HCT116 (cell line): ENCODE measurements around the gene ZNF544. TPM values are rescaled to one million over a fixed set of nuclear protein-coding genes. Genes with fewer than 3 reads are reported as not detected.

Source experiments
- ATAC-seq: fragments of 200-7000 bp; cut with Tn5 transposase; 2 replicates; pipeline ENCODE4 v1.9.1; 2020; ENCODE audit warnings: mild to moderate bottlenecking, moderate library complexity
- BruUV-seq: library from RNA; stranded (reverse); fragments of 400-500 nt; replicated peaks from 2 replicates; lab custom pipeline; 2021; lab: Mats Ljungman, UMichigan
- CTCF ChIA-PET: fragments of 300-600 bp; sonication (Branson Sonifier 250); formaldehyde crosslinking; loops from one replicate; lab custom pipeline; 2021; ENCODE audit warnings: antibody characterized with exemption; lab: Charles Lee
- POLR2A ChIA-PET: fragments of 300-600, 350-600 bp; sonication (Branson Sonifier 250); formaldehyde crosslinking; loops from one replicate; lab custom pipeline; 2021; ENCODE audit warnings: antibody characterized with exemption; lab: Charles Lee
- RAD21 ChIA-PET, 2 experiments: fragments of 300-600 bp; sonication (Branson Sonifier 250); formaldehyde crosslinking; loops; one replicate each; lab custom pipeline; 2023; ENCODE audit warnings: low total read pairs in 2 of 2; ENCODE audit not compliant: uncharacterized antibody in 2 of 2, unreplicated experiment in 2 of 2, low non-redundant PET in 1 of 2; lab: Charles Lee
- DNase-seq: peaks from one replicate; pipeline ENCODE4 v3.0.0-alpha.2; 2010; ENCODE audit warnings: low read depth, low spot score
- H2AFZ ChIP-seq: fragments of 200-600 bp; shearing (Covaris generic), sonication (generic); 2 replicates; pipeline ENCODE4 v1.6.1; 2017; ENCODE audit warnings: low read depth, mixed run types, mixed read lengths, antibody characterized with exemption, low read length; ENCODE audit not compliant: poor library complexity, severe bottlenecking
- H3K27ac ChIP-seq: 2 replicates; pipeline ENCODE4 v1.5.1; 2012; ENCODE audit warnings: low read depth, low read length
- H3K27me3 ChIP-seq: fragments of 200-600 bp; sonication (generic); 2 replicates; pipeline ENCODE4 v1.6.1; 2016; ENCODE audit warnings: mixed run types, low read length, mixed read lengths; ENCODE audit not compliant: insufficient read depth
- H3K36me3 ChIP-seq, 2 experiments: fragments of 200-500 bp in 1 of 2; fragments of 200-600 bp in 1 of 2; sonication (Bioruptor generic) in 1 of 2; sonication (generic) in 1 of 2; 2 replicates each; pipeline versions ENCODE4 v1.5.1 to v1.6.1; 2014 to 2016; ENCODE audit warnings: low read length in 2 of 2, inconsistent platforms in 1 of 2, mixed read lengths in 1 of 2, mixed run types in 1 of 2; ENCODE audit not compliant: insufficient read depth in 2 of 2, control insufficient read depth in 1 of 2
- H3K4me1 ChIP-seq, 2 experiments: fragments of 200-600 bp in 1 of 2; sonication (generic) in 1 of 2; 2 replicates each; pipeline versions ENCODE4 v1.5.1 to v1.6.1; 2012 to 2017; ENCODE audit warnings: low read length in 2 of 2, inconsistent platforms in 1 of 2, mild to moderate bottlenecking in 1 of 2, mixed read lengths in 1 of 2, mixed run types in 1 of 2, moderate library complexity in 1 of 2; ENCODE audit not compliant: insufficient read depth in 2 of 2, control insufficient read depth in 1 of 2
- H3K4me2 ChIP-seq: fragments of 200-600 bp; sonication (generic); 2 replicates; pipeline ENCODE4 v1.6.1; 2017; ENCODE audit warnings: mixed run types, low read length, mixed read lengths
- H3K4me3 ChIP-seq, 2 experiments: fragments of 200-600 bp in 1 of 2; sonication (generic) in 1 of 2; replicated peaks in 1 of 2; 2 replicates each; pipeline ENCODE4 v1.5.1; 2011 to 2016; ENCODE audit warnings: low read length in 2 of 2, control low read depth in 1 of 2, low read depth in 1 of 2, mild to moderate bottlenecking in 1 of 2, mixed read lengths in 1 of 2, mixed run types in 1 of 2
- H3K79me2 ChIP-seq: fragments of 200-600 bp; sonication (generic); 2 replicates; pipeline ENCODE4 v1.6.1; 2017; ENCODE audit warnings: mild to moderate bottlenecking, mixed run types, low read length, moderate library complexity, mixed read lengths; ENCODE audit not compliant: insufficient read depth
- H3K9ac ChIP-seq: fragments of 200-600 bp; sonication (generic); 2 replicates; pipeline ENCODE4 v1.6.1; 2016; ENCODE audit warnings: low read length, mixed read lengths
- H3K9me2 ChIP-seq: fragments of 200-600 bp; sonication (generic), shearing (Covaris generic); 2 replicates; pipeline ENCODE4 v1.6.1; 2017; ENCODE audit warnings: mixed run types, mild to moderate bottlenecking, moderate library complexity; ENCODE audit not compliant: insufficient read depth
- H3K9me3 ChIP-seq, 2 experiments: fragments of 200-500 bp in 1 of 2; fragments of 200-600 bp in 1 of 2; sonication (Bioruptor generic) in 1 of 2; sonication (generic) in 1 of 2; 2 replicates each; pipeline ENCODE4 v1.6.1; 2014 to 2017; ENCODE audit warnings: low read length in 2 of 2, mixed read lengths in 2 of 2, inconsistent platforms in 1 of 2, low read depth in 1 of 2, mild to moderate bottlenecking in 1 of 2, mixed run types in 1 of 2, moderate library complexity in 1 of 2; ENCODE audit not compliant: control insufficient read depth in 1 of 2, insufficient read depth in 1 of 2
- H4K20me1 ChIP-seq: fragments of 200-600 bp; sonication (generic), shearing (Covaris generic); 2 replicates; pipeline ENCODE4 v1.6.1; 2017; ENCODE audit warnings: mixed run types, mild to moderate bottlenecking, moderate library complexity; ENCODE audit not compliant: insufficient read depth
- CBX3 ChIP-seq: IDR thresholded peaks from 2 replicates; pipeline ENCODE4 v1.6.1; 2012; ENCODE audit warnings: low read depth
- EGR1 ChIP-seq: IDR thresholded peaks from 2 replicates; pipeline ENCODE4 v1.6.1; 2012; ENCODE audit warnings: low read depth
- ELF1 ChIP-seq: IDR thresholded peaks from 2 replicates; pipeline ENCODE4 v1.6.1; 2012; ENCODE audit warnings: low read depth, borderline replicate concordance
- EZH2phosphoT487 ChIP-seq: fragments of 200-600 bp; IDR thresholded peaks from 2 replicates; pipeline ENCODE4 v1.6.1; 2018; ENCODE audit warnings: antibody characterized with exemption, borderline replicate concordance
- FOSL1 ChIP-seq: IDR thresholded peaks from 2 replicates; pipeline ENCODE4 v1.6.1; 2012; ENCODE audit warnings: low read depth
- JUND ChIP-seq: IDR thresholded peaks from 2 replicates; pipeline ENCODE4 v1.6.1; 2012
- POLR2A ChIP-seq: IDR thresholded peaks from 2 replicates; pipeline ENCODE4 v1.7.0; 2011; ENCODE audit warnings: borderline replicate concordance; ENCODE audit not compliant: insufficient read depth, insufficient read length; ENCODE audit errors: extremely low read depth
- POLR2AphosphoS5 ChIP-seq: IDR thresholded peaks from 2 replicates; pipeline ENCODE4 v1.6.1; 2011; ENCODE audit warnings: mild to moderate bottlenecking, low read depth, low read length, moderate library complexity
- RAD21 ChIP-seq: IDR thresholded peaks from 2 replicates; pipeline ENCODE4 v1.6.1; 2012; ENCODE audit warnings: low read depth, mild to moderate bottlenecking
- SP1 ChIP-seq: IDR thresholded peaks from 2 replicates; pipeline ENCODE4 v1.6.1; 2012; ENCODE audit warnings: low read depth
- SRF ChIP-seq: IDR thresholded peaks from 2 replicates; pipeline ENCODE4 v1.6.1; 2012; ENCODE audit warnings: low read depth
- TCF7L2 ChIP-seq: IDR thresholded peaks from 2 replicates; pipeline ENCODE4 v1.7.0; 2011; ENCODE audit warnings: borderline replicate concordance, inconsistent platforms; ENCODE audit not compliant: insufficient read depth, insufficient read length; ENCODE audit errors: extremely low read depth
- YY1 ChIP-seq: IDR thresholded peaks from 2 replicates; pipeline ENCODE4 v1.6.1; 2011; ENCODE audit warnings: low read length, low read depth, moderate library complexity, mild to moderate bottlenecking; ENCODE audit not compliant: insufficient replicate concordance; ENCODE audit errors: extremely low read depth
- ZFX ChIP-seq: fragments of 450-650 bp; IDR thresholded peaks from 2 replicates; pipeline ENCODE4 v1.6.1; 2017
- ZNF274 ChIP-seq: fragments of 200-500 bp; sonication (Bioruptor generic); IDR thresholded peaks from 2 replicates; pipeline ENCODE4 v1.6.1; 2014; ENCODE audit warnings: mild to moderate bottlenecking, low read depth, low read length, inconsistent platforms
- intact Hi-C: fragments of 100-400 bp; cut with micrococcal nuclease; formaldehyde crosslinking; loops from 2 replicates; pipeline ENCODE4 v1.10.0; 2022
- total RNA-seq: library from RNA; stranded (reverse); gene quantifications from one replicate; pipeline ENCODE4 v1.2.1, GENCODE V29; 2021; ENCODE audit not compliant: unreplicated experiment
- TF ChIP-seq, protein P1 (sequence below): IDR thresholded peaks from 2 replicates; pipeline ENCODE4 v1.6.1; 2012
- TF ChIP-seq, protein P2 (sequence below): IDR thresholded peaks from 2 replicates; pipeline ENCODE4 v1.6.1; 2012; ENCODE audit warnings: low read depth
- TF ChIP-seq, protein P3 (sequence below): IDR thresholded peaks from 2 replicates; pipeline ENCODE4 v1.6.1; 2012

ZNF544 gene
- total RNA-seq, 1 experiment from 2014 or later: 46.3 TPM

DNA sequence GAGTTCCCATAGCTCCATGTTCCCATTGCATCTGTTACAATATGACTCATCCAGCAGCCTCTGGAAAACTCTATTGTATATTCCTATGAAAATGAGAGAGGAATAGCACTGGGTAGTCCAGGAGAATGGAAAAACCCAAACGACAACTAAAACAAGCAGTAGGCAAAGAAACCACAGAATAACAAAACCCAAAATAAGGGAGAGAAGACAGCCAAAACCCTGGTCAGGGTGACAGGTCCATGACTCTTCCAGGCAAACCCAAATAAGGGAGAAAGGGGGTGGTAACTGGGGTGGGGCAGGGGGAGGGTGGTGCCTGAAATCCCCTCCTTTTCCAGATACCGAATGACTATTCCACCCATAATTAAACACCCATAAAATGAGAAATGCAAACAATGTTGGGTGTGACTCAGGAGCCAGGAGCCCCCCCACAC lies 46.1 kb downstream of the ZNF544 start:
- CTCF ChIA-PET: no interaction called here
- POLR2A ChIA-PET: no interaction called here

DNA sequence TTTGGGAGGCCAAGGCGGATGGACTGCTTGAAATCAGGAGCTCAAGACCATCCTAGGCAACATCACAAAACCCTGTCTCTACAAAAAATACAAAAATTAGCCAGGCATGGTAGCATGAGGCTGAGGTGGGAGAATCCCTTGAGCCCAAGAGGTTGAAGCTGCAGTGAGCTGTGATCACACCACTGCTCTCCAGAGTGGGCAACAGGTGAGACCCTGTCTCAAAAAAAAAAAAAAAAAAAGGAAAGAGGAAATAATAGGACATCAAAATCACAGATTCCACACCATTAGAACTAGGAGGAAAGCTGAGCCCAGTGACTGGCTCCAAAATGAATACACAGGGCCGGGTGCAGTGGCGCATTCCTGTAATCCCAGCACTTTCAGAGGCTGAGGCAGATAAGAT lies 46.9 kb downstream of the ZNF544 start:
- Histone ChIP-seq H3K9ac (no peak overlapping the region), H4K20me1 (no peaks in the 10 kb centered on the region), H2AFZ (no peak overlapping the region), H3K27me3 (no peaks in the 10 kb centered on the region), H3K4me1 (peaks cover 4 to 23% of the 10 kb centered on the region in 2 experiments; a peak in 3 of 4 replicates), H3K9me2 (no peaks in the 10 kb centered on the region), H3K27ac (no peak overlapping the region), H3K4me3 (no peak overlapping the region), H3K36me3 (peaks cover 2 to 7% of the 10 kb centered on the region in 2 experiments; a peak in 1 of 4 replicates), H3K4me2 (no peak overlapping the region), H3K79me2 (peaks cover 15% of the 10 kb centered on the region), H3K9me3 (peaks cover 0 to 21% of the 10 kb centered on the region in 2 experiments; a peak in 3 of 4 replicates)
- BruUV-seq: no TSS peak
- intact Hi-C loops: no loop called here
- RAD21 ChIA-PET: no interaction called here
- ATAC-seq: no peak
- CTCF ChIA-PET: no interaction called here
- POLR2A ChIA-PET: no interaction called here
- no peak for DNase-seq
- TF ChIP-seq TCF7L2 (no peak), ZFX (no peak), ELF1 (no peak), POLR2AphosphoS5 (no peak), CBX3 (no peak), EGR1 (no peak), RAD21 (no peak), YY1 (no peak), JUND (no peak), SRF (no peak), SP1 (no peak)
- TF ChIP-seq, protein P1, sequence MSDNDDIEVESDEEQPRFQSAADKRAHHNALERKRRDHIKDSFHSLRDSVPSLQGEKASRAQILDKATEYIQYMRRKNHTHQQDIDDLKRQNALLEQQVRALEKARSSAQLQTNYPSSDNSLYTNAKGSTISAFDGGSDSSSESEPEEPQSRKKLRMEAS: no peak
- TF ChIP-seq, protein P2, sequence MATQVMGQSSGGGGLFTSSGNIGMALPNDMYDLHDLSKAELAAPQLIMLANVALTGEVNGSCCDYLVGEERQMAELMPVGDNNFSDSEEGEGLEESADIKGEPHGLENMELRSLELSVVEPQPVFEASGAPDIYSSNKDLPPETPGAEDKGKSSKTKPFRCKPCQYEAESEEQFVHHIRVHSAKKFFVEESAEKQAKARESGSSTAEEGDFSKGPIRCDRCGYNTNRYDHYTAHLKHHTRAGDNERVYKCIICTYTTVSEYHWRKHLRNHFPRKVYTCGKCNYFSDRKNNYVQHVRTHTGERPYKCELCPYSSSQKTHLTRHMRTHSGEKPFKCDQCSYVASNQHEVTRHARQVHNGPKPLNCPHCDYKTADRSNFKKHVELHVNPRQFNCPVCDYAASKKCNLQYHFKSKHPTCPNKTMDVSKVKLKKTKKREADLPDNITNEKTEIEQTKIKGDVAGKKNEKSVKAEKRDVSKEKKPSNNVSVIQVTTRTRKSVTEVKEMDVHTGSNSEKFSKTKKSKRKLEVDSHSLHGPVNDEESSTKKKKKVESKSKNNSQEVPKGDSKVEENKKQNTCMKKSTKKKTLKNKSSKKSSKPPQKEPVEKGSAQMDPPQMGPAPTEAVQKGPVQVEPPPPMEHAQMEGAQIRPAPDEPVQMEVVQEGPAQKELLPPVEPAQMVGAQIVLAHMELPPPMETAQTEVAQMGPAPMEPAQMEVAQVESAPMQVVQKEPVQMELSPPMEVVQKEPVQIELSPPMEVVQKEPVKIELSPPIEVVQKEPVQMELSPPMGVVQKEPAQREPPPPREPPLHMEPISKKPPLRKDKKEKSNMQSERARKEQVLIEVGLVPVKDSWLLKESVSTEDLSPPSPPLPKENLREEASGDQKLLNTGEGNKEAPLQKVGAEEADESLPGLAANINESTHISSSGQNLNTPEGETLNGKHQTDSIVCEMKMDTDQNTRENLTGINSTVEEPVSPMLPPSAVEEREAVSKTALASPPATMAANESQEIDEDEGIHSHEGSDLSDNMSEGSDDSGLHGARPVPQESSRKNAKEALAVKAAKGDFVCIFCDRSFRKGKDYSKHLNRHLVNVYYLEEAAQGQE: no peak

More for the DNA sequence above, 46.1 kb downstream of the ZNF544 start:
- no peak overlapping the region for H2AFZ ChIP-seq
- H3K9me2 ChIP-seq: no peaks in the 10 kb centered on the region
- H3K9ac ChIP-seq: no peak overlapping the region
- H3K79me2 ChIP-seq: peaks cover 8% of the 10 kb centered on the region
- TF ChIP-seq, protein P3, sequence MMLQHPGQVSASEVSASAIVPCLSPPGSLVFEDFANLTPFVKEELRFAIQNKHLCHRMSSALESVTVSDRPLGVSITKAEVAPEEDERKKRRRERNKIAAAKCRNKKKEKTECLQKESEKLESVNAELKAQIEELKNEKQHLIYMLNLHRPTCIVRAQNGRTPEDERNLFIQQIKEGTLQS: no peak
- TF ChIP-seq POLR2A (no peak), FOSL1 (no peak), SP1 (no peak), CBX3 (no peak), TCF7L2 (no peak), ZNF274 (no peak), RAD21 (no peak), POLR2AphosphoS5 (no peak), EZH2phosphoT487 (no peak)
- TF ChIP-seq, protein P1: no peak
- TF ChIP-seq, all 23 proteins: peak for 0
- no peaks in the 10 kb centered on the region for H3K27me3 ChIP-seq
- peaks cover 0 to 2% of the 10 kb centered on the region in 2 experiments; a peak in 1 of 4 replicates for H3K36me3 ChIP-seq
- no peaks in the 10 kb centered on the region for H4K20me1 ChIP-seq
- ATAC-seq (no peak), DNase-seq (no peak)
- H3K4me3 ChIP-seq: no peak overlapping the region
- no peak overlapping the region for H3K27ac ChIP-seq
- intact Hi-C loops: no loop called here
- no peak overlapping the region for H3K4me2 ChIP-seq
- RAD21 ChIA-PET: no interaction called here
- H3K9me3 ChIP-seq: peaks cover 0 to 28% of the 10 kb centered on the region in 2 experiments; a peak in 2 of 4 replicates
- peaks cover 1 to 17% of the 10 kb centered on the region in 2 experiments; a peak in 3 of 4 replicates for H3K4me1 ChIP-seq
- BruUV-seq: no TSS peak
